K562 (cell line): ENCODE data around the gene MSRB2. TPM values are rescaled to one million over a fixed set of nuclear protein-coding genes. Genes with fewer than 3 reads are reported as not detected.

Source experiments
- ARHGAP35 ChIP-seq: fragments of 450-650 bp; IDR thresholded peaks from 2 replicates; pipeline ENCODE4 v1.6.1; 2018; ENCODE audit not compliant: partially characterized antibody
- CBFB ChIP-seq: sonication (generic); formaldehyde crosslinking; IDR thresholded peaks from 2 replicates; pipeline ENCODE4 v1.4.0; 2020; ENCODE audit warnings: mild to moderate bottlenecking, missing genetic modification reagents
- CGGBP1 ChIP-seq: fragments of 250-450 bp; sonication (Bioruptor Pico); IDR thresholded peaks from 2 replicates; pipeline ENCODE4 v1.9.0; 2021; ENCODE audit warnings: mild to moderate bottlenecking
- DACH1 ChIP-seq: fragments of 450-650 bp; IDR thresholded peaks from 2 replicates; pipeline ENCODE4 v1.6.1; 2018; ENCODE audit not compliant: partially characterized antibody
- DEAF1 ChIP-seq: fragments of 450-650 bp; formaldehyde crosslinking; IDR thresholded peaks from 2 replicates; pipeline ENCODE4 v1.4.0; 2020; ENCODE audit warnings: mild to moderate bottlenecking, moderate library complexity
- GTF2E2 ChIP-seq: fragments of 200-800 bp; sonication (Bioruptor generic); IDR thresholded peaks from 2 replicates; pipeline ENCODE4 v1.6.1; 2016; ENCODE audit warnings: missing genetic modification characterization, missing compliant biosample characterization
- HNRNPL ChIP-seq: fragments of 200-400 bp; formaldehyde crosslinking; IDR thresholded peaks from 2 replicates; pipeline ENCODE4 v1.6.1; 2017; ENCODE audit warnings: low read depth, mild to moderate bottlenecking, low read length
- KLF10 ChIP-seq: fragments of 250-450 bp; sonication (Bioruptor Pico); IDR thresholded peaks from 2 replicates; pipeline ENCODE4 v1.6.1; 2021; ENCODE audit warnings: matching md5 sums
- MEF2A ChIP-seq: IDR thresholded peaks from 2 replicates; pipeline ENCODE4 v1.6.1; 2011; ENCODE audit warnings: low read depth, mild to moderate bottlenecking, low read length, moderate library complexity; ENCODE audit not compliant: control insufficient read depth
- NONO ChIP-seq, 2 experiments: fragments of 200-400 bp in 1 of 2; fragments of 450-650 bp in 1 of 2; formaldehyde crosslinking in 1 of 2; IDR thresholded peaks; 2 replicates each; pipeline ENCODE4 v1.6.1; 2017; ENCODE audit warnings: low read depth in 2 of 2, mild to moderate bottlenecking in 2 of 2, moderate library complexity in 2 of 2, low read length in 1 of 2
- NR2C1 ChIP-seq, 2 experiments: fragments of 450-650 bp; IDR thresholded peaks; 2 replicates each; pipeline ENCODE4 v1.6.1; 2017; ENCODE audit warnings: mild to moderate bottlenecking in 2 of 2, antibody characterized with exemption in 1 of 2, inconsistent platforms in 1 of 2, missing compliant biosample characterization in 1 of 2, missing genetic modification characterization in 1 of 2
- OTX1 ChIP-seq: fragments of 450-650 bp; formaldehyde crosslinking; IDR thresholded peaks from 2 replicates; pipeline ENCODE4 v1.4.0; 2022; ENCODE audit warnings: mild to moderate bottlenecking
- SMARCC2 ChIP-seq: fragments of 450-650 bp; IDR thresholded peaks from 2 replicates; pipeline ENCODE4 v1.6.1; 2017; ENCODE audit warnings: antibody characterized with exemption, moderate library complexity, mild to moderate bottlenecking, low read depth
- SRF ChIP-seq, 2 experiments: fragments of 250-450, 450-650 bp in 1 of 2; sonication (Bioruptor Pico) in 1 of 2; sonication (generic) in 1 of 2; formaldehyde crosslinking; IDR thresholded peaks; 2 replicates each; pipeline versions ENCODE4 v1.5.0 to v1.5.1; 2020 to 2022; ENCODE audit warnings: mild to moderate bottlenecking in 1 of 2, missing genetic modification reagents in 1 of 2
- USF1 ChIP-seq: sonication (generic); formaldehyde crosslinking; IDR thresholded peaks from 2 replicates; pipeline ENCODE4 v1.9.0; 2022; ENCODE audit warnings: mild to moderate bottlenecking, missing genetic modification reagents
- ZMIZ1 ChIP-seq, 2 experiments: fragments of 150-350 bp in 1 of 2; IDR thresholded peaks; 2 replicates each; pipeline ENCODE4 v1.6.1; 2012 to 2016; ENCODE audit warnings: low read depth in 2 of 2, low read length in 2 of 2, mild to moderate bottlenecking in 1 of 2, moderate library complexity in 1 of 2
- ZNF197 ChIP-seq: fragments of 200-800 bp; sonication (Bioruptor generic); IDR thresholded peaks from 2 replicates; pipeline ENCODE4 v1.6.1; 2016; ENCODE audit warnings: low read depth, missing genetic modification characterization, missing compliant biosample characterization
- ZNF239 ChIP-seq: fragments of 250-450 bp; sonication (Bioruptor Pico); IDR thresholded peaks from 2 replicates; pipeline ENCODE4 v1.4.0; 2020; ENCODE audit warnings: mild to moderate bottlenecking
- ZNF3 ChIP-seq: fragments of 250-450 bp; sonication (Bioruptor Pico); IDR thresholded peaks from 2 replicates; pipeline ENCODE4 v1.5.0; 2021; ENCODE audit warnings: mild to moderate bottlenecking, moderate library complexity
- ZNF436 ChIP-seq: fragments of 250-450, 450-650 bp; sonication (Bioruptor Pico); formaldehyde crosslinking; IDR thresholded peaks from 2 replicates; pipeline ENCODE4 v1.7.0; 2020; ENCODE audit warnings: mild to moderate bottlenecking
- ZNF717 ChIP-seq: fragments of 250-450 bp; sonication (Bioruptor Pico); IDR thresholded peaks from 2 replicates; pipeline ENCODE4 v1.5.0; 2021
- ZNF77 ChIP-seq: fragments of 250-450 bp; sonication (Bioruptor Pico); IDR thresholded peaks from 2 replicates; pipeline ENCODE4 v1.5.0; 2020
- polyA plus RNA-seq, 8 experiments: library from polyadenylated mRNA; depleted of rRNA in 4 of 8; stranded (reverse) in 5 of 8; unstranded in 3 of 8; fragments of >200 nt; fragmentation: Nextera tagmentation in 2 of 8; fragmentation: Illumina TruSeq in 1 of 8; extraction: Ambion mirVana in 2 of 8; extraction: Trizol in 1 of 8; gene quantifications; 2 replicates each; pipeline versions ENCODE4 v1.2.1 to v1.2.3, GENCODE V29; 2011 to 2014; ENCODE audit warnings: inconsistent platforms in 1 of 8, missing spikeins in 1 of 8
- total RNA-seq, 7 experiments: library from RNA; depleted of rRNA in 6 of 7; stranded (reverse); fragments of >200 nt in 6 of 7; fragmentation: Illumina TruSeq in 2 of 7; extraction: Trizol in 2 of 7; gene quantifications; 2 replicates each; pipeline versions ENCODE4 v1.2.1 to v1.2.3, GENCODE V29; 2011 to 2021; ENCODE audit warnings: low replicate concordance in 1 of 7

MSRB2 gene
- total and polyA plus RNA-seq, 9 of the 15 experiments (the other 6 are each of a cell fraction or from before 2014, with no cell fraction given): 1.5 to 22.3 (median 5.9) TPM

- peak in 1 of 2 experiments; percentile 96; a peak in 2 of 4 replicates for TF ChIP-seq ZMIZ1 (IDR thresholded peaks at IDR 0.05; ENCODE audit: low read depth in 2 of 2, low read length in 2 of 2)
- peak; percentile 72; the same call in 1 of the 2 replicates for TF ChIP-seq ZNF436 (CRISPR knock-in tag)
- TF ChIP-seq SRF (CRISPR knock-in tag; IDR thresholded peaks at IDR 0.05): peak in 1 of 2 experiments; percentile 85; a peak in 1 of 4 replicates
- TF ChIP-seq SMARCC2: peak; percentile 29; the same call in 1 of the 2 replicates
- peak; percentile 98 for TF ChIP-seq CGGBP1 (CRISPR knock-in tag)
- 0 out of 2 replicates have a peak, but pooled peaks have one; percentile 20 for TF ChIP-seq ZNF197 (CRISPR knock-in tag)
- TF ChIP-seq ARHGAP35: peak; percentile 8
- TF ChIP-seq CBFB (CRISPR knock-in tag): no peak
- TF ChIP-seq DEAF1 (CRISPR knock-in tag): 0 out of 2 replicates have a peak, but pooled peaks have one; percentile 15
- TF ChIP-seq KLF10 (CRISPR knock-in tag): peak; percentile 92
- TF ChIP-seq HNRNPL: peak; percentile 65; the same call in 1 of the 2 replicates
- peak; percentile 59; the same call in 1 of the 2 replicates for TF ChIP-seq ZNF3
- no peak for TF ChIP-seq USF1 (CRISPR knock-in tag)
- no peak for TF ChIP-seq NR2C1 (IDR thresholded peaks at IDR 0.05)
- TF ChIP-seq NR2C1 (tag; IDR thresholded peaks at IDR 0.05): 0 out of 2 replicates have a peak, but pooled peaks have one; percentile 18
- peak; percentile 90 for TF ChIP-seq OTX1
- TF ChIP-seq ZNF717: peak; percentile 97
- TF ChIP-seq GTF2E2: peak; percentile 99
- TF ChIP-seq MEF2A: peak; percentile 61
- peak; percentile 85 for TF ChIP-seq ZNF77
- peak; percentile 68 for TF ChIP-seq DACH1
- no peak for TF ChIP-seq ZNF239 (CRISPR knock-in tag)
- TF ChIP-seq NONO (IDR thresholded peaks at IDR 0.05; ENCODE audit: low read depth in 2 of 2, low read length in 1 of 2): peak in 1 of 2 experiments; percentile 71; a peak in 1 of 4 replicates
Observed at GRCh38 chr10:23055424-23056185, 39.8 kb upstream of the MSRB2 start (continued).
